ENCODE results near the gene MOAP1.
A peak's percentile ranks its signal among the peaks of the same experiment; 100 is the strongest.

MOAP1 gene

DNA sequence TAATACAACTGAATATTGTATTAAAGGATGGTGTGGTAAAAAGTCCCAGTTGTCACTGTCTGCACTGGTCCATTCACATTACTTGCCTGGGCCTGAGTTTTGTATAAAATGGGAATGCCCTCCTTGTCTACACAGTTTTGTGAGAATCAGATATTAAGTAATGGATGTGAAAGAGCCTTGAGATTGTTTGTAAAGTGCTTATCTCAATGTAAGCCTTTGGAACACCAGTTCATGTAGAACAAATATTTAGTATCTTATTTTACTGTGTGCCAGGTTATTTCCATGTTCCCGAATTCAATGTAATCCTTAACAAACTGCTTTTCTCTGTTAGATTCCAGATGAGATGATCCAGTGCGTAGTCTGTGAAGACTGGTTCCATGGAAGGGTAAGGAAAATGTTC is 29.9 kb upstream of the MOAP1 start:
- peaks cover 96% of the 10 kb centered on the region for H3K36me3 ChIP-seq (ENCODE audit: low read depth)

DNA sequence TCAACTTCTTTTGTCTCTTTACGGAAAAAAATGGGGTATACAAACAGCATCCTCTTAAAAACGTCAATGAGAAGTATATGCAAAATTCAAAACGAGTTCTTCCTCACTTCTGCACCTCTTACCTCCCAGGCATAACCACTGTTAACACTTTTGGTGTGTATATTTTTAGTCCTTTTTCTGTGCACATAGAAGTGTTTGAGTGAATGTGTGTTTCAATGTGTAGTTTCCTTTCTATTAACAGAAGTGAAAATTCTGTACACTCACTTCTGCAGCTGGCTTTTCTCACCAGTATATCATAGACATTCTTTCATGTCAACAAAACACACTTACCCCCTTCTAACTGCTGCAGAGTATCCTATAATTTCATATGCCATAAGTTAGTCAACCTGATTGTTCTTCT is 27.7 kb upstream of the MOAP1 start:
- DNase-seq (ENCODE audit: low spot score), result no peak
- no peaks in the 10 kb centered on the region for H3K4me1 ChIP-seq (ENCODE audit: insufficient read depth, poor library complexity, severe bottlenecking)
- no peak overlapping the region for H3K27ac ChIP-seq (ENCODE audit: poor library complexity, severe bottlenecking)
- no peak overlapping the region for H3K4me3 ChIP-seq (ENCODE audit: severe bottlenecking)
- no peaks in the 10 kb centered on the region for H3K9me3 ChIP-seq (ENCODE audit: severe bottlenecking)
- H3K27me3 ChIP-seq (ENCODE audit: insufficient read depth, poor library complexity, severe bottlenecking), result no peaks in the 10 kb centered on the region
- ATAC-seq (ENCODE audit: low read depth), result no peak
- peaks cover 82% of the 10 kb centered on the region for H3K36me3 ChIP-seq (ENCODE audit: low read depth)
- TF ChIP-seq, protein P1, sequence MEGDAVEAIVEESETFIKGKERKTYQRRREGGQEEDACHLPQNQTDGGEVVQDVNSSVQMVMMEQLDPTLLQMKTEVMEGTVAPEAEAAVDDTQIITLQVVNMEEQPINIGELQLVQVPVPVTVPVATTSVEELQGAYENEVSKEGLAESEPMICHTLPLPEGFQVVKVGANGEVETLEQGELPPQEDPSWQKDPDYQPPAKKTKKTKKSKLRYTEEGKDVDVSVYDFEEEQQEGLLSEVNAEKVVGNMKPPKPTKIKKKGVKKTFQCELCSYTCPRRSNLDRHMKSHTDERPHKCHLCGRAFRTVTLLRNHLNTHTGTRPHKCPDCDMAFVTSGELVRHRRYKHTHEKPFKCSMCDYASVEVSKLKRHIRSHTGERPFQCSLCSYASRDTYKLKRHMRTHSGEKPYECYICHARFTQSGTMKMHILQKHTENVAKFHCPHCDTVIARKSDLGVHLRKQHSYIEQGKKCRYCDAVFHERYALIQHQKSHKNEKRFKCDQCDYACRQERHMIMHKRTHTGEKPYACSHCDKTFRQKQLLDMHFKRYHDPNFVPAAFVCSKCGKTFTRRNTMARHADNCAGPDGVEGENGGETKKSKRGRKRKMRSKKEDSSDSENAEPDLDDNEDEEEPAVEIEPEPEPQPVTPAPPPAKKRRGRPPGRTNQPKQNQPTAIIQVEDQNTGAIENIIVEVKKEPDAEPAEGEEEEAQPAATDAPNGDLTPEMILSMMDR (IDR thresholded peaks at IDR 0.05; ENCODE audit: poor library complexity, severe bottlenecking), result no peak

More for the DNA sequence above, 29.9 kb upstream of the MOAP1 start:
- no peak overlapping the region for H3K4me3 ChIP-seq (ENCODE audit: severe bottlenecking)
- TF ChIP-seq, protein P1 (IDR thresholded peaks at IDR 0.05; ENCODE audit: poor library complexity, severe bottlenecking), result no peak
- H3K27me3 ChIP-seq (ENCODE audit: insufficient read depth, poor library complexity, severe bottlenecking), result no peaks in the 10 kb centered on the region
- H3K27ac ChIP-seq (ENCODE audit: poor library complexity, severe bottlenecking), result no peak overlapping the region
- H3K4me1 ChIP-seq (ENCODE audit: insufficient read depth, poor library complexity, severe bottlenecking), result no peaks in the 10 kb centered on the region
- H3K9me3 ChIP-seq (ENCODE audit: severe bottlenecking), result no peaks in the 10 kb centered on the region
- ATAC-seq (ENCODE audit: low read depth), result no peak
- no peak for DNase-seq (ENCODE audit: low spot score)

DNA sequence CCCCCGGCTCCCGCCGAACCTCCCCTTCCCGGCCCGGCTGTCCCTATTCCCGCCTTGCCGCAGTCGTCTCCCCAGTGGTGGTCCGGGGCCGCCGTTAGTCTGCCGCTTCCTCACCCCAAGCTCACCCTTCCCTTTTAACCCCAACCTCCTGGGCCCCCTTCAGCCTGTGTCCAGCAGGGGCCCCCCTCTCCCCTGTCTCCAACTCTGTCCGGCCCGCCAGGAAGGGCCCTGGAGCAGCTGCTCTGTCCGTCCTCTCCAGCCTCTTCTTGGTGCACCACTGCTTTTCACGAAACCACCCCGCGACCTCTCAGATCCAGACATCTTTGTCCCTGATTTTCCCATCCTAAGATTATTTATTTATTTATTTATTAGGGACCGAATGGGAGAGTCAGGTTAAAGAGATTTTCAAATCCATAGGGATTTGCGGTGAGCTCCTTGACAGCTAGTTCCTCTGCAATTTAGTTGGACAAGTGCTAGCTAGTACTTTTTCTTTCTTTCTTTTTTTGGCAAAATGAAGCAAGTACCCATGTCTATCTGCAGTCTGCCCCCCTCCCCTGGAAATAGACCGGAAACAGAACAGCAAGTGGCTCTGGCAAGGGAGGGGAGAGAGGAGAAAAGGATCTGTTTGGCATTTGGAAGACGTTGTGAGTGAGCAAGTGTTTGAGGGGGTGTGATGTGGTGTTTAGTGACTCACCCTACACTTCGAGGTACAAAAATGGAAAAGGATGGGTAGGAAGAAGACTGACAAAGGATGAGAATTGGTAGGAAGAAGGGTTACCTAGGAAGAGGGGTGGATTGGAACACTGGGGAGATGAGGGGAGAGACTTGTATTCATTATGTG is 23.0 kb upstream of the MOAP1 start:
- DNase-seq (ENCODE audit: low spot score) (peak; percentile 78), ATAC-seq (ENCODE audit: low read depth) (peak; percentile 60)
- Histone ChIP-seq H3K36me3 (ENCODE audit: low read depth) (peaks cover 50% of the 10 kb centered on the region), H3K27ac (ENCODE audit: poor library complexity, severe bottlenecking) (peak overlapping the region; percentile 61), H3K4me3 (ENCODE audit: severe bottlenecking) (peak overlapping the region; percentile 63), H3K4me1 (ENCODE audit: insufficient read depth, poor library complexity, severe bottlenecking) (no peaks in the 10 kb centered on the region), H3K27me3 (ENCODE audit: insufficient read depth, poor library complexity, severe bottlenecking) (no peaks in the 10 kb centered on the region), H3K9me3 (ENCODE audit: severe bottlenecking) (no peaks in the 10 kb centered on the region)
- TF ChIP-seq, protein P1 (IDR thresholded peaks at IDR 0.05; ENCODE audit: poor library complexity, severe bottlenecking), result peak; percentile 88

DNA sequence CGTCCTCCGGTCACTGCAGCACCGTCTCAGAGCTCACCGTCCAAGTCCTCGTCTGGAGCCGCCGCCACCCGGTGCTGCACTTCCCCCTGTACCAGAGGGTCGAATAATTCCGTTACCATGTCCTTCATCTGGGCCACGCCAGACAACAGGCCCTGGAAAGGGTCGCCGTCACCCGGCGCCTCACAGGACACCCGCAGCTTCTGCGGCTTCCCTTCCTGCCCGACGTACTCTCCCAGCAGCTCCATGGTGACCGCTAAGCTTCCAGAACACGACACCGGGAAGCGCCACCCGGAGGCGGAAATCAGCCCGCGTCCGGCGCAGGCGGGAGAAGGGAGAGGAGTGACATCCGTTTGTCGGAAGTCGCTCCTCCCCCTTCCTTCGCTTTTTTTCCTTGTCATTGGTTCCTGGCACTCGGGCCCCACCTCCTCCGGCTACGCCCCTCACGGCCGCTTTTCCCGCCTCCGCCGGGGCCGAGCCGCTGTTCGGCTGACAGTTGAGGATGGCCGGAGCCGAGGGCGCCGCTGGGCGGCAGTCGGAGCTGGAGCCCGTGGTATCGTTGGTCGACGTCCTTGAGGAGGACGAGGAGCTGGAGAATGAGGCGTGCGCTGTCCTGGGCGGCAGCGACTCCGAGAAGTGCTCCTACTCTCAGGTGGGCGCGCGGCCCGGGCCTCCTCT is 22.2 kb upstream of the MOAP1 start, which contains the start of the genes GON7 and UBR7:
GON7 (minus strand) TSS at position 273 of the 675 bp plus-strand sequence; CDS start at position 245, 28 bp downstream.
UBR7 (plus strand) TSS at position 464 of the 675 bp plus-strand sequence; CDS start at position 500, 36 bp downstream.
- Histone ChIP-seq H3K36me3 (ENCODE audit: low read depth) (peaks cover 43% of the 10 kb centered on the region), H3K27ac (ENCODE audit: poor library complexity, severe bottlenecking) (peak within 1 kb of the TSS; percentile 61), H3K4me3 (ENCODE audit: severe bottlenecking) (peak within 1 kb of the TSS; percentile 63), H3K9me3 (ENCODE audit: severe bottlenecking) (no peaks in the 10 kb centered on the region), H3K27me3 (ENCODE audit: insufficient read depth, poor library complexity, severe bottlenecking) (no peaks in the 10 kb centered on the region), H3K4me1 (ENCODE audit: insufficient read depth, poor library complexity, severe bottlenecking) (no peaks in the 10 kb centered on the region)
- peak; percentile 92 for ATAC-seq (ENCODE audit: low read depth)
- DNase-seq (ENCODE audit: low spot score), result peak; percentile 98
- TF ChIP-seq, protein P1 (IDR thresholded peaks at IDR 0.05; ENCODE audit: poor library complexity, severe bottlenecking), result no peak
